HepG2 (cell line): ENCODE measurements around the gene CBLN3. TPM values are rescaled to one million over a fixed set of nuclear protein-coding genes. Genes with fewer than 3 reads are reported as not detected.

Source experiments
- KMT2B ChIP-seq: IDR thresholded peaks from 2 replicates; pipeline ENCODE4 v1.6.1; 2016; ENCODE audit warnings: missing genetic modification reagents, missing compliant biosample characterization
- MLLT10 ChIP-seq: sonication (generic); formaldehyde crosslinking; IDR thresholded peaks from 2 replicates; pipeline ENCODE4 v1.4.0; 2020; ENCODE audit warnings: missing genetic modification reagents
- RAD21 ChIP-seq: fragments of 450-650 bp; formaldehyde crosslinking; IDR thresholded peaks from 2 replicates; pipeline ENCODE4 v1.5.0; 2020; ENCODE audit warnings: mild to moderate bottlenecking
- RXRA ChIP-seq: sonication (generic); formaldehyde crosslinking; IDR thresholded peaks from 2 replicates; pipeline ENCODE4 v1.5.1; 2020; ENCODE audit warnings: missing genetic modification reagents
- SAP130 ChIP-seq: IDR thresholded peaks from 2 replicates; pipeline ENCODE4 v1.6.1; 2016; ENCODE audit warnings: low read depth
- SCMH1 ChIP-seq: sonication (generic); formaldehyde crosslinking; IDR thresholded peaks from 2 replicates; pipeline ENCODE4 v1.9.0; 2021; ENCODE audit warnings: missing genetic modification reagents, mild to moderate bottlenecking, borderline replicate concordance
- ZNF101 ChIP-seq: sonication (generic); formaldehyde crosslinking; IDR thresholded peaks from 2 replicates; pipeline ENCODE4 v1.4.0; 2020; ENCODE audit warnings: mild to moderate bottlenecking, low read depth, missing genetic modification reagents, borderline replicate concordance
- ZNF558 ChIP-seq: sonication (generic); formaldehyde crosslinking; IDR thresholded peaks from 2 replicates; pipeline ENCODE4 v1.9.0; 2022; ENCODE audit warnings: mild to moderate bottlenecking, missing genetic modification reagents, borderline replicate concordance
- ZNF569 ChIP-seq: sonication (generic); formaldehyde crosslinking; IDR thresholded peaks from 2 replicates; pipeline ENCODE4 v1.5.0; 2020; ENCODE audit warnings: mild to moderate bottlenecking, missing genetic modification reagents, moderate library complexity, borderline replicate concordance
- ZNF747 ChIP-seq: sonication (generic); formaldehyde crosslinking; IDR thresholded peaks from 2 replicates; pipeline ENCODE4 v1.8.1; 2023; ENCODE audit warnings: missing genetic modification reagents, mild to moderate bottlenecking, borderline replicate concordance
- ZSCAN30 ChIP-seq: sonication (generic); formaldehyde crosslinking; IDR thresholded peaks from 2 replicates; pipeline ENCODE4 v1.5.0; 2020; ENCODE audit warnings: mild to moderate bottlenecking, missing genetic modification reagents
- polyA plus RNA-seq, 8 experiments: library from polyadenylated mRNA; depleted of rRNA in 3 of 8; stranded (reverse) in 7 of 8; unstranded in 1 of 8; fragments of >200 nt; fragmentation: Illumina TruSeq in 4 of 8; extraction: Trizol in 4 of 8; gene quantifications; 2 replicates each; pipeline versions ENCODE4 v1.2.1 to v1.2.3, GENCODE V29; 2011 to 2016; ENCODE audit warnings: low read depth in 4 of 8, missing spikeins in 1 of 8, mixed read lengths in 1 of 8; ENCODE audit not compliant: insufficient read depth in 1 of 8
- total RNA-seq, 5 experiments: library from RNA; depleted of rRNA; stranded (reverse); fragments of >200 nt; fragmentation: Illumina TruSeq; extraction: Trizol; gene quantifications; 2 replicates each; pipeline ENCODE4 v1.2.3, GENCODE V29; 2016; ENCODE audit warnings: low read depth in 1 of 5
- TF ChIP-seq, protein P1 (sequence below): IDR thresholded peaks from 2 replicates; pipeline ENCODE4 v1.6.1; 2016; ENCODE audit warnings: mild to moderate bottlenecking, missing biosample characterization, missing genetic modification reagents
- TF ChIP-seq, protein P2 (sequence below): sonication (generic); formaldehyde crosslinking; IDR thresholded peaks from 2 replicates; pipeline ENCODE4 v1.4.0; 2020; ENCODE audit warnings: missing genetic modification reagents
- TF ChIP-seq, protein P3 (sequence below): sonication (generic); formaldehyde crosslinking; IDR thresholded peaks from 2 replicates; pipeline ENCODE4 v1.4.0; 2020; ENCODE audit warnings: missing genetic modification reagents, borderline replicate concordance
- TF ChIP-seq, protein P4 (sequence below): sonication (generic); formaldehyde crosslinking; IDR thresholded peaks from 2 replicates; pipeline ENCODE4 v1.4.0; 2020; ENCODE audit warnings: mild to moderate bottlenecking, missing genetic modification reagents
- TF ChIP-seq, protein P5 (sequence below): sonication (generic); formaldehyde crosslinking; IDR thresholded peaks from 2 replicates; pipeline ENCODE4 v1.5.0; 2020; ENCODE audit warnings: mild to moderate bottlenecking, missing genetic modification reagents, moderate library complexity

Gene CBLN3
- total and polyA plus RNA-seq, 2 of the 13 experiments (the other 11 are each of a cell fraction or from before 2014, with no cell fraction given), result 0.66 to 0.98 TPM

DNA sequence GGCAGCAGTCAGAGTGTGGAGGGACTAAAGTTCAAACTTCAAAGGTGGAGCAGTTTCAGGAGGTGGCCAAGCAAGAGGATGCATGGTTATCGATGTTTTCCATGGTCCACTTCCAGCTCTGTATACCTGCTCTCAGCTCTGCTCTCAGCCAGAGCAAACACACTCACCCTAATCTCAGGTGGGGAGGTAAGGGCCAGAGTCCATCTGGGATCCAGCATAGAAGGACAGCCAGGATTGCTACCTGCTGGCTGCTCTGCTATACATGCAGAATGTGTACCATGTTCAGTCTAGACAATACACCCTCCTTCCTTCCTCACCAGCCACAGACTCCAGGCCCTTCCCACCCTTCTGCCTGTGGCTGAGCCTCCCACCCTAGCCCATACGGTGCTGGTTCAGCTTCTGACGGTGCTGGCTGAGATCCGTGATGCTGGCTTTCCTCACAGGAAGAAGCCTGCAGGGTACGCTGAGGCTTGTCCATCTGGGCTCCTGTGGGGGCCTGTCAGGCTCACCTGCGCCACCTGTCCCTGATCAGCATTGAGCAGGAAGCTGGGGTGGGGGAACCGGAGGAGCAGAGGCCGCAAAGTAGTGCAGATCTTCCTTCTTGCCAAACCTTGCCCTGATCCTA is 2.4 kb downstream of the CBLN3 start (continued):
- TF ChIP-seq SCMH1 (CRISPR knock-in tag) (no peak), ZNF747 (CRISPR knock-in tag) (peak; percentile 76; the same call in 1 of the 2 replicates), SAP130 (CRISPR knock-in tag) (peak; percentile 77), MLLT10 (no peak), KMT2B (CRISPR knock-in tag) (no peak), ZSCAN30 (CRISPR knock-in tag) (no peak), RXRA (CRISPR knock-in tag) (peak; percentile 81; the same call in 1 of the 2 replicates), ZNF558 (CRISPR knock-in tag) (no peak), ZNF101 (CRISPR knock-in tag) (0 out of 2 replicates have a peak, but pooled peaks have one; percentile 67), ZNF569 (CRISPR knock-in tag) (no peak), RAD21 (CRISPR knock-in tag) (no peak)
- TF ChIP-seq, protein P1, sequence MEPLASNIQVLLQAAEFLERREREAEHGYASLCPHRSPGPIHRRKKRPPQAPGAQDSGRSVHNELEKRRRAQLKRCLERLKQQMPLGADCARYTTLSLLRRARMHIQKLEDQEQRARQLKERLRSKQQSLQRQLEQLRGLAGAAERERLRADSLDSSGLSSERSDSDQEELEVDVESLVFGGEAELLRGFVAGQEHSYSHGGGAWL (CRISPR knock-in tag), result no peak
- TF ChIP-seq, protein P2, sequence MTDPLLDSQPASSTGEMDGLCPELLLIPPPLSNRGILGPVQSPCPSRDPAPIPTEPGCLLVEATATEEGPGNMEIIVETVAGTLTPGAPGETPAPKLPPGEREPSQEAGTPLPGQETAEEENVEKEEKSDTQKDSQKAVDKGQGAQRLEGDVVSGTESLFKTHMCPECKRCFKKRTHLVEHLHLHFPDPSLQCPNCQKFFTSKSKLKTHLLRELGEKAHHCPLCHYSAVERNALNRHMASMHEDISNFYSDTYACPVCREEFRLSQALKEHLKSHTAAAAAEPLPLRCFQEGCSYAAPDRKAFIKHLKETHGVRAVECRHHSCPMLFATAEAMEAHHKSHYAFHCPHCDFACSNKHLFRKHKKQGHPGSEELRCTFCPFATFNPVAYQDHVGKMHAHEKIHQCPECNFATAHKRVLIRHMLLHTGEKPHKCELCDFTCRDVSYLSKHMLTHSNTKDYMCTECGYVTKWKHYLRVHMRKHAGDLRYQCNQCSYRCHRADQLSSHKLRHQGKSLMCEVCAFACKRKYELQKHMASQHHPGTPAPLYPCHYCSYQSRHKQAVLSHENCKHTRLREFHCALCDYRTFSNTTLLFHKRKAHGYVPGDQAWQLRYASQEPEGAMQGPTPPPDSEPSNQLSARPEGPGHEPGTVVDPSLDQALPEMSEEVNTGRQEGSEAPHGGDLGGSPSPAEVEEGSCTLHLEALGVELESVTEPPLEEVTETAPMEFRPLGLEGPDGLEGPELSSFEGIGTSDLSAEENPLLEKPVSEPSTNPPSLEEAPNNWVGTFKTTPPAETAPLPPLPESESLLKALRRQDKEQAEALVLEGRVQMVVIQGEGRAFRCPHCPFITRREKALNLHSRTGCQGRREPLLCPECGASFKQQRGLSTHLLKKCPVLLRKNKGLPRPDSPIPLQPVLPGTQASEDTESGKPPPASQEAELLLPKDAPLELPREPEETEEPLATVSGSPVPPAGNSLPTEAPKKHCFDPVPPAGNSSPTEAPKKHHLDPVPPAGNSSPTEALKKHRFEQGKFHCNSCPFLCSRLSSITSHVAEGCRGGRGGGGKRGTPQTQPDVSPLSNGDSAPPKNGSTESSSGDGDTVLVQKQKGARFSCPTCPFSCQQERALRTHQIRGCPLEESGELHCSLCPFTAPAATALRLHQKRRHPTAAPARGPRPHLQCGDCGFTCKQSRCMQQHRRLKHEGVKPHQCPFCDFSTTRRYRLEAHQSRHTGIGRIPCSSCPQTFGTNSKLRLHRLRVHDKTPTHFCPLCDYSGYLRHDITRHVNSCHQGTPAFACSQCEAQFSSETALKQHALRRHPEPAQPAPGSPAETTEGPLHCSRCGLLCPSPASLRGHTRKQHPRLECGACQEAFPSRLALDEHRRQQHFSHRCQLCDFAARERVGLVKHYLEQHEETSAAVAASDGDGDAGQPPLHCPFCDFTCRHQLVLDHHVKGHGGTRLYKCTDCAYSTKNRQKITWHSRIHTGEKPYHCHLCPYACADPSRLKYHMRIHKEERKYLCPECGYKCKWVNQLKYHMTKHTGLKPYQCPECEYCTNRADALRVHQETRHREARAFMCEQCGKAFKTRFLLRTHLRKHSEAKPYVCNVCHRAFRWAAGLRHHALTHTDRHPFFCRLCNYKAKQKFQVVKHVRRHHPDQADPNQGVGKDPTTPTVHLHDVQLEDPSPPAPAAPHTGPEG (CRISPR knock-in tag), result no peak
- TF ChIP-seq, protein P3, sequence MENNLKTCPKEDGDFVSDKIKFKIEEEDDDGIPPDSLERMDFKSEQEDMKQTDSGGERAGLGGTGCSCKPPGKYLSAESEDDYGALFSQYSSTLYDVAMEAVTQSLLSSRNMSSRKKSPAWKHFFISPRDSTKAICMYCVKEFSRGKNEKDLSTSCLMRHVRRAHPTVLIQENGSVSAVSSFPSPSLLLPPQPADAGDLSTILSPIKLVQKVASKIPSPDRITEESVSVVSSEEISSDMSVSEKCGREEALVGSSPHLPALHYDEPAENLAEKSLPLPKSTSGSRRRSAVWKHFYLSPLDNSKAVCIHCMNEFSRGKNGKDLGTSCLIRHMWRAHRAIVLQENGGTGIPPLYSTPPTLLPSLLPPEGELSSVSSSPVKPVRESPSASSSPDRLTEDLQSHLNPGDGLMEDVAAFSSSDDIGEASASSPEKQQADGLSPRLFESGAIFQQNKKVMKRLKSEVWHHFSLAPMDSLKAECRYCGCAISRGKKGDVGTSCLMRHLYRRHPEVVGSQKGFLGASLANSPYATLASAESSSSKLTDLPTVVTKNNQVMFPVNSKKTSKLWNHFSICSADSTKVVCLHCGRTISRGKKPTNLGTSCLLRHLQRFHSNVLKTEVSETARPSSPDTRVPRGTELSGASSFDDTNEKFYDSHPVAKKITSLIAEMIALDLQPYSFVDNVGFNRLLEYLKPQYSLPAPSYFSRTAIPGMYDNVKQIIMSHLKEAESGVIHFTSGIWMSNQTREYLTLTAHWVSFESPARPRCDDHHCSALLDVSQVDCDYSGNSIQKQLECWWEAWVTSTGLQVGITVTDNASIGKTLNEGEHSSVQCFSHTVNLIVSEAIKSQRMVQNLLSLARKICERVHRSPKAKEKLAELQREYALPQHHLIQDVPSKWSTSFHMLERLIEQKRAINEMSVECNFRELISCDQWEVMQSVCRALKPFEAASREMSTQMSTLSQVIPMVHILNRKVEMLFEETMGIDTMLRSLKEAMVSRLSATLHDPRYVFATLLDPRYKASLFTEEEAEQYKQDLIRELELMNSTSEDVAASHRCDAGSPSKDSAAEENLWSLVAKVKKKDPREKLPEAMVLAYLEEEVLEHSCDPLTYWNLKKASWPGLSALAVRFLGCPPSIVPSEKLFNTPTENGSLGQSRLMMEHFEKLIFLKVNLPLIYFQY (CRISPR knock-in tag), result 0 out of 2 replicates have a peak, but pooled peaks have one; percentile 35
- TF ChIP-seq, protein P4, sequence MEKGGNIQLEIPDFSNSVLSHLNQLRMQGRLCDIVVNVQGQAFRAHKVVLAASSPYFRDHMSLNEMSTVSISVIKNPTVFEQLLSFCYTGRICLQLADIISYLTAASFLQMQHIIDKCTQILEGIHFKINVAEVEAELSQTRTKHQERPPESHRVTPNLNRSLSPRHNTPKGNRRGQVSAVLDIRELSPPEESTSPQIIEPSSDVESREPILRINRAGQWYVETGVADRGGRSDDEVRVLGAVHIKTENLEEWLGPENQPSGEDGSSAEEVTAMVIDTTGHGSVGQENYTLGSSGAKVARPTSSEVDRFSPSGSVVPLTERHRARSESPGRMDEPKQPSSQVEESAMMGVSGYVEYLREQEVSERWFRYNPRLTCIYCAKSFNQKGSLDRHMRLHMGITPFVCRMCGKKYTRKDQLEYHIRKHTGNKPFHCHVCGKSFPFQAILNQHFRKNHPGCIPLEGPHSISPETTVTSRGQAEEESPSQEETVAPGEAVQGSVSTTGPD (CRISPR knock-in tag), result no peak
- TF ChIP-seq, protein P5, sequence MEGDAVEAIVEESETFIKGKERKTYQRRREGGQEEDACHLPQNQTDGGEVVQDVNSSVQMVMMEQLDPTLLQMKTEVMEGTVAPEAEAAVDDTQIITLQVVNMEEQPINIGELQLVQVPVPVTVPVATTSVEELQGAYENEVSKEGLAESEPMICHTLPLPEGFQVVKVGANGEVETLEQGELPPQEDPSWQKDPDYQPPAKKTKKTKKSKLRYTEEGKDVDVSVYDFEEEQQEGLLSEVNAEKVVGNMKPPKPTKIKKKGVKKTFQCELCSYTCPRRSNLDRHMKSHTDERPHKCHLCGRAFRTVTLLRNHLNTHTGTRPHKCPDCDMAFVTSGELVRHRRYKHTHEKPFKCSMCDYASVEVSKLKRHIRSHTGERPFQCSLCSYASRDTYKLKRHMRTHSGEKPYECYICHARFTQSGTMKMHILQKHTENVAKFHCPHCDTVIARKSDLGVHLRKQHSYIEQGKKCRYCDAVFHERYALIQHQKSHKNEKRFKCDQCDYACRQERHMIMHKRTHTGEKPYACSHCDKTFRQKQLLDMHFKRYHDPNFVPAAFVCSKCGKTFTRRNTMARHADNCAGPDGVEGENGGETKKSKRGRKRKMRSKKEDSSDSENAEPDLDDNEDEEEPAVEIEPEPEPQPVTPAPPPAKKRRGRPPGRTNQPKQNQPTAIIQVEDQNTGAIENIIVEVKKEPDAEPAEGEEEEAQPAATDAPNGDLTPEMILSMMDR, result peak; percentile 71
